Measurements from ENCODE around the gene MRGPRF.

MRGPRF gene

GRCh38 chr11:69037074-69037473 lies 24.0 kb upstream of the MRGPRF start:
- Histone ChIP-seq H3K27me3 (ENCODE audit: control insufficient read depth, insufficient read depth, low read length) (no peaks in the 10 kb centered on the region), H3K4me3 (ENCODE audit: low read length) (no peak overlapping the region), H3K9me3 (ENCODE audit: control insufficient read depth, insufficient read depth, low read length) (no peaks in the 10 kb centered on the region), H3K27ac (ENCODE audit: low read length) (no peak overlapping the region), H3K4me1 (ENCODE audit: control insufficient read depth, insufficient read depth, low read length) (peaks cover 4% of the 10 kb centered on the region), H3K36me3 (ENCODE audit: control insufficient read depth, insufficient read depth, low read length) (no peaks in the 10 kb centered on the region)
- no CpG with 5 or more reads among the region's 18 CpGs for WGBS (ENCODE audit: insufficient coverage, insufficient read length)
- no peak for DNase-seq (ENCODE audit: low read depth, low spot score)

- WGBS (ENCODE audit: insufficient coverage, insufficient read length), result no CpG with 5 or more reads among the region's 11 CpGs
- peaks cover 4% of the 10 kb centered on the region for H3K4me1 ChIP-seq (ENCODE audit: control insufficient read depth, insufficient read depth, low read length)
- H3K4me3 ChIP-seq (ENCODE audit: low read length), result no peak overlapping the region
- no peak overlapping the region for H3K27ac ChIP-seq (ENCODE audit: low read length)
- no peak for DNase-seq (ENCODE audit: low read depth, low spot score)
- H3K27me3 ChIP-seq (ENCODE audit: control insufficient read depth, insufficient read depth, low read length), result no peaks in the 10 kb centered on the region
- no peaks in the 10 kb centered on the region for H3K36me3 ChIP-seq (ENCODE audit: control insufficient read depth, insufficient read depth, low read length)
- no peaks in the 10 kb centered on the region for H3K9me3 ChIP-seq (ENCODE audit: control insufficient read depth, insufficient read depth, low read length)
Observed at GRCh38 chr11:69035946-69036340, 22.9 kb upstream of the MRGPRF start.

- H3K36me3 ChIP-seq (ENCODE audit: control insufficient read depth, insufficient read depth, low read length), result no peaks in the 10 kb centered on the region
- no CpG with 5 or more reads among the region's 21 CpGs for WGBS (ENCODE audit: insufficient coverage, insufficient read length)
- no peak overlapping the region for H3K4me3 ChIP-seq (ENCODE audit: low read length)
- peaks cover 4% of the 10 kb centered on the region for H3K4me1 ChIP-seq (ENCODE audit: control insufficient read depth, insufficient read depth, low read length)
- DNase-seq (ENCODE audit: low read depth, low spot score), result no peak
- H3K9me3 ChIP-seq (ENCODE audit: control insufficient read depth, insufficient read depth, low read length), result no peaks in the 10 kb centered on the region
- H3K27me3 ChIP-seq (ENCODE audit: control insufficient read depth, insufficient read depth, low read length), result no peaks in the 10 kb centered on the region
- H3K27ac ChIP-seq (ENCODE audit: low read length), result no peak overlapping the region
Observed at GRCh38 chr11:69035150-69035945, 22.3 kb upstream of the MRGPRF start.

GRCh38 chr11:69034123-69034867 lies 21.2 kb upstream of the MRGPRF start:
- no CpG with 5 or more reads among the region's 22 CpGs for WGBS (ENCODE audit: insufficient coverage, insufficient read length)
- H3K27ac ChIP-seq (ENCODE audit: low read length), result no peak overlapping the region
- H3K4me3 ChIP-seq (ENCODE audit: low read length), result no peak overlapping the region
- peaks cover 2% of the 10 kb centered on the region for H3K4me1 ChIP-seq (ENCODE audit: control insufficient read depth, insufficient read depth, low read length)
- H3K27me3 ChIP-seq (ENCODE audit: control insufficient read depth, insufficient read depth, low read length), result no peaks in the 10 kb centered on the region
- no peak for DNase-seq (ENCODE audit: low read depth, low spot score)
- no peaks in the 10 kb centered on the region for H3K9me3 ChIP-seq (ENCODE audit: control insufficient read depth, insufficient read depth, low read length)
- H3K36me3 ChIP-seq (ENCODE audit: control insufficient read depth, insufficient read depth, low read length), result no peaks in the 10 kb centered on the region

- DNase-seq (ENCODE audit: low read depth, low spot score), result no peak
- no peak overlapping the region for H3K27ac ChIP-seq (ENCODE audit: low read length)
- WGBS (ENCODE audit: insufficient coverage, insufficient read length), result no CpG with 5 or more reads among the region's 11 CpGs
- no peaks in the 10 kb centered on the region for H3K27me3 ChIP-seq (ENCODE audit: control insufficient read depth, insufficient read depth, low read length)
- H3K4me3 ChIP-seq (ENCODE audit: low read length), result no peak overlapping the region
- H3K4me1 ChIP-seq (ENCODE audit: control insufficient read depth, insufficient read depth, low read length), result peaks cover 2% of the 10 kb centered on the region
- no peaks in the 10 kb centered on the region for H3K9me3 ChIP-seq (ENCODE audit: control insufficient read depth, insufficient read depth, low read length)
- H3K36me3 ChIP-seq (ENCODE audit: control insufficient read depth, insufficient read depth, low read length), result no peaks in the 10 kb centered on the region
Observed at GRCh38 chr11:69033431-69033830, 20.4 kb upstream of the MRGPRF start.

GRCh38 chr11:69032833-69033232 lies 19.8 kb upstream of the MRGPRF start:
- no peaks in the 10 kb centered on the region for H3K36me3 ChIP-seq (ENCODE audit: control insufficient read depth, insufficient read depth, low read length)
- no peak for DNase-seq (ENCODE audit: low read depth, low spot score)
- H3K27ac ChIP-seq (ENCODE audit: low read length), result no peak overlapping the region
- no peaks in the 10 kb centered on the region for H3K9me3 ChIP-seq (ENCODE audit: control insufficient read depth, insufficient read depth, low read length)
- H3K27me3 ChIP-seq (ENCODE audit: control insufficient read depth, insufficient read depth, low read length), result no peaks in the 10 kb centered on the region
- H3K4me3 ChIP-seq (ENCODE audit: low read length), result no peak overlapping the region
- peaks cover 2% of the 10 kb centered on the region for H3K4me1 ChIP-seq (ENCODE audit: control insufficient read depth, insufficient read depth, low read length)
- WGBS (ENCODE audit: insufficient coverage, insufficient read length), result no CpG with 5 or more reads among the region's 7 CpGs

GRCh38 chr11:69030301-69030700 lies 17.3 kb upstream of the MRGPRF start:
- no peak for DNase-seq (ENCODE audit: low read depth, low spot score)

GRCh38 chr11:69027704-69028372 lies 14.8 kb upstream of the MRGPRF start:
- DNase-seq (ENCODE audit: low read depth, low spot score), result no peak
- no CpG with 5 or more reads among the region's 9 CpGs for WGBS (ENCODE audit: insufficient coverage, insufficient read length)
- Histone ChIP-seq H3K4me1 (ENCODE audit: control insufficient read depth, insufficient read depth, low read length) (no peaks in the 10 kb centered on the region; the same call in 1 of the 2 replicates), H3K9me3 (ENCODE audit: control insufficient read depth, insufficient read depth, low read length) (no peaks in the 10 kb centered on the region), H3K4me3 (ENCODE audit: low read length) (no peak overlapping the region), H3K27me3 (ENCODE audit: control insufficient read depth, insufficient read depth, low read length) (no peaks in the 10 kb centered on the region), H3K36me3 (ENCODE audit: control insufficient read depth, insufficient read depth, low read length) (no peaks in the 10 kb centered on the region), H3K27ac (ENCODE audit: low read length) (no peak overlapping the region)

More at GRCh38 chr11:69030301-69030700, 17.3 kb upstream of the MRGPRF start:
- Histone ChIP-seq H3K4me3 (ENCODE audit: low read length) (no peak overlapping the region), H3K9me3 (ENCODE audit: control insufficient read depth, insufficient read depth, low read length) (no peaks in the 10 kb centered on the region), H3K36me3 (ENCODE audit: control insufficient read depth, insufficient read depth, low read length) (no peaks in the 10 kb centered on the region), H3K4me1 (ENCODE audit: control insufficient read depth, insufficient read depth, low read length) (peaks cover 2% of the 10 kb centered on the region), H3K27me3 (ENCODE audit: control insufficient read depth, insufficient read depth, low read length) (no peaks in the 10 kb centered on the region), H3K27ac (ENCODE audit: low read length) (no peak overlapping the region)
- WGBS (ENCODE audit: insufficient coverage, insufficient read length), result 100% methylated on average over 1 of the region's 6 CpGs

- WGBS (ENCODE audit: insufficient coverage, insufficient read length), result no CpG with 5 or more reads among the region's 6 CpGs
- Histone ChIP-seq H3K9me3 (ENCODE audit: control insufficient read depth, insufficient read depth, low read length) (no peaks in the 10 kb centered on the region), H3K27ac (ENCODE audit: low read length) (no peak overlapping the region), H3K4me3 (ENCODE audit: low read length) (no peak overlapping the region), H3K4me1 (ENCODE audit: control insufficient read depth, insufficient read depth, low read length) (no peaks in the 10 kb centered on the region), H3K27me3 (ENCODE audit: control insufficient read depth, insufficient read depth, low read length) (no peaks in the 10 kb centered on the region), H3K36me3 (ENCODE audit: control insufficient read depth, insufficient read depth, low read length) (no peaks in the 10 kb centered on the region)
- no peak for DNase-seq (ENCODE audit: low read depth, low spot score)
Observed at GRCh38 chr11:69024509-69024908, 11.5 kb upstream of the MRGPRF start.

GRCh38 chr11:69022260-69022659 lies 9.2 kb upstream of the MRGPRF start:
- H3K27ac ChIP-seq (ENCODE audit: low read length), result no peak overlapping the region
- H3K27me3 ChIP-seq (ENCODE audit: control insufficient read depth, insufficient read depth, low read length), result no peaks in the 10 kb centered on the region
- no peak for DNase-seq (ENCODE audit: low read depth, low spot score)
- no peaks in the 10 kb centered on the region for H3K36me3 ChIP-seq (ENCODE audit: control insufficient read depth, insufficient read depth, low read length)
- no CpG with 5 or more reads among the region's 10 CpGs for WGBS (ENCODE audit: insufficient coverage, insufficient read length)
- no peak overlapping the region for H3K4me3 ChIP-seq (ENCODE audit: low read length)
- no peaks in the 10 kb centered on the region for H3K4me1 ChIP-seq (ENCODE audit: control insufficient read depth, insufficient read depth, low read length)
- no peaks in the 10 kb centered on the region for H3K9me3 ChIP-seq (ENCODE audit: control insufficient read depth, insufficient read depth, low read length)

Data from iPS DF 6.9 (cell line).